ENCODE results near the gene PNP. TPM values are rescaled to one million over a fixed set of nuclear protein-coding genes. Genes with fewer than 3 reads are reported as not detected.

Gene PNP
- 10 to 100 TPM; 51.4 to 70.1 (median 53.7) TPM for total RNA-seq

GRCh38 chr14:20469242-20469889 lies at the start of gene PNP:
Gene PNP (plus strand): TSS chr14:20469406. CDS start chr14:20469525, 119 bp downstream.
- peak; percentile 99 to 100 for TF ChIP-seq POLR2A (IDR thresholded peaks at IDR 0.05)
- TF ChIP-seq, protein P1, sequence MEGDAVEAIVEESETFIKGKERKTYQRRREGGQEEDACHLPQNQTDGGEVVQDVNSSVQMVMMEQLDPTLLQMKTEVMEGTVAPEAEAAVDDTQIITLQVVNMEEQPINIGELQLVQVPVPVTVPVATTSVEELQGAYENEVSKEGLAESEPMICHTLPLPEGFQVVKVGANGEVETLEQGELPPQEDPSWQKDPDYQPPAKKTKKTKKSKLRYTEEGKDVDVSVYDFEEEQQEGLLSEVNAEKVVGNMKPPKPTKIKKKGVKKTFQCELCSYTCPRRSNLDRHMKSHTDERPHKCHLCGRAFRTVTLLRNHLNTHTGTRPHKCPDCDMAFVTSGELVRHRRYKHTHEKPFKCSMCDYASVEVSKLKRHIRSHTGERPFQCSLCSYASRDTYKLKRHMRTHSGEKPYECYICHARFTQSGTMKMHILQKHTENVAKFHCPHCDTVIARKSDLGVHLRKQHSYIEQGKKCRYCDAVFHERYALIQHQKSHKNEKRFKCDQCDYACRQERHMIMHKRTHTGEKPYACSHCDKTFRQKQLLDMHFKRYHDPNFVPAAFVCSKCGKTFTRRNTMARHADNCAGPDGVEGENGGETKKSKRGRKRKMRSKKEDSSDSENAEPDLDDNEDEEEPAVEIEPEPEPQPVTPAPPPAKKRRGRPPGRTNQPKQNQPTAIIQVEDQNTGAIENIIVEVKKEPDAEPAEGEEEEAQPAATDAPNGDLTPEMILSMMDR (IDR thresholded peaks at IDR 0.05), result no peak
- peak; percentile 92 to 97 (median 95) for DNase-seq
- H3K4me1 ChIP-seq, result peaks cover 0 to 12% (median 6%) of the 10 kb centered on the region in 4 donors

DNA sequence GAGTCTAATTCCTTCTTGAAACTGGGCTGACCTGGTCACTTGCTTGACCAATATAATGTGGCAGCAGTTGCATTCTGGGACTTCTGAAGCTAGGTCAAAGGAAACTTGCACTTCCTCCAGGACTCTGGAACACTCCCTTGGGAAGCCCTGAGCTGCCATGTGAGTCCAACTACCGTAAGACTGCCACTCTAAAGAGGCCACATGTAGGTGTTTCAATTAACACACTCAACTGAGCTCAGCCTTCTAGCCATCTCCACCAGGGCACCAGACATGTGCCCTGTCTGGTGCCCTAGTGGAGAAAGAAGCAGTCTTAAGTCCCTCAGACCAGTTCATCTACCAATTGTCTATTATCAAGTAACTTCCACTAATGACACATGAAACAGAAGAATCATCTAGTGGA lies 49.8 kb upstream of the PNP start:
- Histone ChIP-seq H3K27me3 (no peaks in the 10 kb centered on the region), H3K27ac (peak overlapping the region in 3 of 4 donors; percentile 47 to 86 (median 84)), H3K9me3 (no peaks in the 10 kb centered on the region), H3K4me1 (peaks cover 0 to 42% (median 8%) of the 10 kb centered on the region in 4 donors), H3K36me3 (no peaks in the 10 kb centered on the region), H3K4me3 (no peak overlapping the region)
- TF ChIP-seq, protein P1 (IDR thresholded peaks at IDR 0.05), result peak in 2 of 6 experiments; percentile 18 to 25
- no peak for TF ChIP-seq POLR2A (IDR thresholded peaks at IDR 0.05)
- no peak for DNase-seq

More at GRCh38 chr14:20469242-20469889, at the start of gene PNP:
- H3K9me3 ChIP-seq, result no peaks in the 10 kb centered on the region
- peak within 1 kb of the TSS; percentile 83 to 96 (median 92) for H3K27ac ChIP-seq
- no peaks in the 10 kb centered on the region for H3K27me3 ChIP-seq
- peak within 1 kb of the TSS; percentile 73 to 88 (median 82) for H3K4me3 ChIP-seq
- peaks cover 0 to 20% (median 0%) of the 10 kb centered on the region in 3 donors for H3K36me3 ChIP-seq

- Histone ChIP-seq H3K4me1 (peaks cover 0 to 24% (median 2%) of the 10 kb centered on the region in 4 donors), H3K9me3 (no peaks in the 10 kb centered on the region), H3K27me3 (no peaks in the 10 kb centered on the region), H3K4me3 (no peak overlapping the region), H3K36me3 (no peaks in the 10 kb centered on the region), H3K27ac (no peak overlapping the region)
- DNase-seq, result no peak
- TF ChIP-seq, protein P1 (IDR thresholded peaks at IDR 0.05), result no peak
- TF ChIP-seq POLR2A (IDR thresholded peaks at IDR 0.05), result no peak
Observed at GRCh38 chr14:20421267-20421666, 47.9 kb upstream of the PNP start.

DNA sequence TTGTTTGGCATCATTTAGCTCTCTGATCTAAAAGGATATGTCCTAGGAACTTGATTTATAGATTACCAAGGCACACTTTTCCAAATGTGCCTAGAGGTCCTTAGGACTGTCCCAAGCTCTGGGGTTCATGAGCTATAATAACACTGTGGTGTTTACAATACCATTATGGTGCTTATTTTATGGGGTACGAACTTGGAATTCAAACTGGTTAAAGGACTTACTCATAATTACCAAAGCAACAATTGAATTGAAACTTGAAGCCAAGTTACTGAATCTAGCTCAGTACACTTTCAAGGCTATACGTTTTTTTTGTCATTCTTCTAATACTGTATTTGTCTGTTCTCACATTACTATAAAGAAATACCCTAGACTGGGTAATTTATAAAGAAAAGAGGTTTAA lies 46.3 kb upstream of the PNP start:
- Histone ChIP-seq H3K27me3 (no peaks in the 10 kb centered on the region), H3K27ac (no peak overlapping the region), H3K36me3 (no peaks in the 10 kb centered on the region), H3K4me1 (peaks cover 0 to 12% (median 2%) of the 10 kb centered on the region in 4 donors), H3K4me3 (no peak overlapping the region), H3K9me3 (no peaks in the 10 kb centered on the region)
- no peak for DNase-seq
- no peak for TF ChIP-seq POLR2A (IDR thresholded peaks at IDR 0.05)
- TF ChIP-seq, protein P1 (IDR thresholded peaks at IDR 0.05), result no peak

- DNase-seq, result no peak
- TF ChIP-seq, protein P1 (IDR thresholded peaks at IDR 0.05), result no peak
- TF ChIP-seq POLR2A (IDR thresholded peaks at IDR 0.05), result peak in 1 of 2 donors; percentile 9
- Histone ChIP-seq H3K36me3 (no peaks in the 10 kb centered on the region), H3K4me3 (no peak overlapping the region), H3K9me3 (no peaks in the 10 kb centered on the region), H3K27ac (peak overlapping the region in 1 of 4 donors; percentile 62), H3K27me3 (no peaks in the 10 kb centered on the region), H3K4me1 (peaks cover 3 to 19% (median 9%) of the 10 kb centered on the region in 4 donors)
Observed at GRCh38 chr14:20424851-20425250, 44.4 kb upstream of the PNP start.
